ENCODE data around the gene OLFML2B. TPM values are rescaled to one million over a fixed set of nuclear protein-coding genes. Genes with fewer than 3 reads are reported as not detected.

The OLFML2B gene
- total RNA-seq, 1 donor from 2014 or later: 0.94 TPM

GRCh38 chr1:162004441-162004950 lies 19.2 kb downstream of the OLFML2B start:
- no peak for DNase-seq

- DNase-seq: no peak
Measured at GRCh38 chr1:162003830-162004215, 19.8 kb downstream of the OLFML2B start.

DNA sequence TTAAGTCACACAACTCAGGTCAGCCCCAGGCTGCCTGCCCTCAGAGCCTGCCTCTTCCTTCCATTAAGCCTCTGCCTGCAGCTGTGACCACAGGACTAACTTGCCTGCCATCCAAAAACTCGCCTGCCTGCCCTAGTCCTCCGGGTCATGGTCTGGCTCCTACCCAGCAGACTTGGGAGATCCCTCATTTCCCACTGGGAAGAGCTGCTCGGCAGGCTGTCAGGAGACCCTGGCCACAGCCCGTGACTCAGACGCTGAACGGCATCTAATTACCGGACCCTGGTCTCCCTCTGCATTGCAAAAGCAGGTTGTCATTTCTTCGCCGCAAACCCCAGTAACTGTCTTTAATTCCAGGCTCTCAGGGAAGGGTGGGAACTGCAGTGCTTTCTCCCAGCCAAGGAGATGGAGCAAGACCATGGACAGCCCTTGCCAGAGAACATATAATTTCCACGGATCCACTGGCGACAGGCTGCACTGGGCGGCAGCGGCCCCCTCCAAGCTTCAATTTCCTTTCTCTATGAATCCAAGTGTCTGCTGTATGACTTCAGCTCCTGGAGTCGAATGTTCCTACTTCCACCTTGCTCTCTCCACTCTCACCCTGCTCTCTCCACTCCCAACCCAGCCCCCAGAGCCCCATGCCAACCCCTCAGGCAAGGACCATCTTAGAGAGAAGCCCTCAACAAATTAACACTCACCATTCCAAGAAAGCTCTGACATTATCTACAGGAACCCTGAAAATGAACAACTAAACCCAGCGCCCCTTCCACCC lies 20.4 kb downstream of the OLFML2B start:
- no peak for DNase-seq

GRCh38 chr1:162000053-162000420 lies 23.6 kb downstream of the OLFML2B start:
- no peak for DNase-seq

DNA sequence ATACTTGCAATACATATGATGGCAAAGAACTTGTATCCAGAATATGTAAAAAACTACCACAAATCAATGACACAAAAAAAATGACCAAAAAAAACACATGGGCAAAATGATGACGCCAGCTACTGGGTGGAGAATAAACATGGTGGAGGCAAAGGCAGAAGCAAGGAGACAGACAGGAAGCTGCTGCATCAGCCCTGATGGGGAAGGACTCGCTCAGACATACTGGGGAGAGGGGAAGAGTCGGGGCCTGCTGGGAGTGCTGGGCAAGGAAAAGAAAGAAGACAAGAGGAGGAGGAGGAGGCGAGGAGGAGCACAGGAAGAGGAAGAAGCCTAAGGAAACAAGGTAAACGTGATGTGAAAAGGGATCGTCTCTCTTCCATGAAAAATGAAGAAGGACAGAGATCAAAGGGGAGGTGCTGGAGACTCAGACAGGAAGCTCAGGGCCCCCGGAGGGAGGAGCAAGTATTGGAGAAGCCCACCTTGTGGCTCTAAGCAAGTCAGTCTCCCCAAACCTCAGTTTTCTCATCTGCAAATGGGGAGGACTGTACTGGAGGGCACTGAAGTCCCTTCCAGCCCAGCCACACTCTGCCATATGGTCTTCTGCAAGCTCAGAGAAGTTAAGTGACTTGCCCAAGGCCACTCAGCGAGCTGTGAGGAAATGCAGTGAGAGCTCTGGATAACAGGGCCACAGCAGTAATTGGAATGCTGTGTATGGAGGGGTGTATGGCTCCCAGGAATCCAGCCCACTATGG lies 24.2 kb downstream of the OLFML2B start:
- no peak for DNase-seq

GRCh38 chr1:161998811-161999210 lies 24.9 kb downstream of the OLFML2B start:
- DNase-seq: no peak

- no peak for DNase-seq
Measured at GRCh38 chr1:161997152-161997551, 26.5 kb downstream of the OLFML2B start.

- peak; percentile 38 for DNase-seq
Measured at GRCh38 chr1:161994175-161994668, 29.4 kb downstream of the OLFML2B start.

DNA sequence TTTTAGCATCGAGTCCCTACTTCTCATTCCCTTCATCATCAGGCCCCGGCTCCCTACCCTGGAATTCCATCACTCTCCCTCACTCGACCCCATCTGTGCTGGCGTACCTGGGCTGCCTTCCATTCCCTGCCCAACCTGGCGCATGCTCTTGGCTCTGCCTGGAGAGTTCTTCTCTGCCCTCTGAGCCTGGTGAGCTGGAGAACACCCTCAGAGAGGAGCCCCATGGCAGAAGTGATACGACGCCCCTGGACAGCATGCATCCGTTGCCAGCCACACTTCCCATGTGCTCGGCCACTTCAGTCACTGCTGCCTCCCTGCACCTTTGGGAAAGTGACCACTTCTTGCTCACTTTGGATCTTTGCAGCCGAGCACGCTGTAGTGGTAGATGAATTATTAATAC lies 30.1 kb downstream of the OLFML2B start:
- no peak for DNase-seq

- no peak for DNase-seq
Measured at GRCh38 chr1:161989786-161990185, 33.9 kb downstream of the OLFML2B start.

DNA sequence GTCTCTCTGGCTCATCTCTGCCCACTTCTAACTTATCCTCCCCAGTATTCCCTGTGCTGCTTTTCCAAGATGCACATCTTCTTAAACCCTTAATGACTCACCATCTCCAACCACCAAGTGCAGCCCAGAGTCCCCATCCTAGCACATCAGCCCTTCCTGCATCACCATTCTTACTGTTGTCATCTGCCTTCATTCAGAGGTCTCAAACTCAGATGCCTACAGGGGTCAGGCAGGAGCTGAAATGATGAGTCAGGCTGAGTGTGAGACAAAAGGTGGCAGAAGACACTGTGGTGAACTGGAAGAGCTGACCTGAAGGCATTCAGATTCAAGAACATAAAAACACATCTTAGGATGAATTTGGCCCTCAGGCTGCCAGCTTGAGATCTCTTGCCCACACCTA lies 34.6 kb downstream of the OLFML2B start:
- DNase-seq: no peak

DNA sequence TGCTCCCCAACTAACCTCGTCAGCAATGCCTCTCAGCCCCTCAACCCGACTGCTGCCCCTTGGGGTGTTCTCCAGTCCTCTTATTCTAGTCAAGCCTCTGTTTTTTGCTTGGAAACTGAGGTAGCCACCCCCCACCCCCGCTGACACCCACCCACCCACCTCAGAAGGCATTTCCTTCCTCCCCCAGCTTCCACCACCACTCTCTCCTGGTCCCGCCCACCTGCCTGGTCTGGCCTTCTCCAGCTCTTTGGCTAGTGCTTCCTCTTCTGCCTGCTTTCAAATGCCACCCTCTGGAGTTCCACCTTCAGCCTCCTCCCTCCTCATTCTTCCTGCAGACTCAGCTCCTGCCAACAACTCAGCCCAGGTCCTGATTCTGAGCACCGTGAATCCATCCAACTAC lies 35.3 kb downstream of the OLFML2B start:
- DNase-seq: no peak

- no peak for DNase-seq
Measured at GRCh38 chr1:161987872-161988271, 35.8 kb downstream of the OLFML2B start.

DNA sequence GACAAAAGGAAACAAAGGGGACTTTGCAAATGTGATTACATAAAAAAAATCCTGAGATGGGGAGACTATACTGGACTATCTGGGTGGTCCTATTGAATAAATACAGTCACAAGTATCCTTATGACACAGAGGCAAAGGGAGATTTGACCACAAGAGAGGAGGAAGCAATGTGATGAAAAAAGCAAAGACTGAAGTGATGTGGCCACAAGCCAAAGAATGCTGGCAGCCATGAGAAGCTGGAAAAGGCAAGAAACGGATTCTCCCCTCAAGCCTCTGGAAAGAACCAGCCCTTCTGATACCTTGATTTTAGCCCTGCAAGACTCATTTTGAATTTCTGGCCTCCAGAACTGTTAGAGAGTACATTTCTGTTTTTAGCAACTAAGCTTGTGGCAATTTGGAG lies 36.4 kb downstream of the OLFML2B start:
- DNase-seq: no peak

DNA sequence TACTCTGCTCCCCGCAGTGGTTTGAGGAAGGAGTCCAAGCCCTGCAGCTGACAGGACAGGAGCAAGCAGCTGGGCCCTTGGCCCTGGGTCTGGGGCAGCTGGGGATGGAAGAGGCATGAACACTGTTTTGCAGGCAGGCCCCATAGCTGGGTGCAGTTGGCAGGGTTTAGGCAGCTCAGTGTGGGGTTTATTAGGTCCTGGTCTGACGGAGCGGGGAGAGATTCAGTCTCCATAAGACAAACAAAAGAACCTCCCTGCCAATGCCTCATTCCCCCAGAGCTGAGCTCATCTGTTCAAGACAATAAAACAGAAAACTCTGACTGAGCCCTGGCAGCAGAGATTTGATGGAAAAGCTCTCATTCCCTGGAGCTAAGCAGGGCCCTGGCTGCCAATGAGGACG lies 37.3 kb downstream of the OLFML2B start:
- DNase-seq: peak; percentile 27

- no peak for DNase-seq
Measured at GRCh38 chr1:161985301-161985822, 38.3 kb downstream of the OLFML2B start.

GRCh38 chr1:161983725-161984124 lies 39.9 kb downstream of the OLFML2B start:
- peak; percentile 16 for DNase-seq

DNA sequence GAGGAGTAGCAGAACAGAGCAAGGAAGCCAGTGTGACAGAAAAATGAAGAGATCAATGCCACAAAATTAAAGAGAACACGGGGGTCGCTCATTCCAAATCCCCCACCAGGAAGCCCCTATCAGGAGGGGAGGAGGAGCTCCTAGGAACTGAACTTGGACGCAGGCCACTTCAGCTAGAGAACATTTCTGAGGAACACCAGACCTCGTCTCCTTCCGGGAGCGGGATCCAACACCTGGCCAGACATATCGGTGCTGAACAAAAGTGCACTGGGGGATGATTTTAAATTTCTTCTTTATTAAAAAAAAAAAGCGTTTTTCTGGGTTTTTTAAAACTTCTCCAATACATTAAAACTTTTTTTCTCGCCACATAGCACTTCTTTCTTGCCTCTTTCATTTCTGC lies 40.8 kb downstream of the OLFML2B start:
- DNase-seq: no peak

- DNase-seq: no peak
Measured at GRCh38 chr1:161982507-161982895, 41.2 kb downstream of the OLFML2B start.

- DNase-seq: no peak
Measured at GRCh38 chr1:161981735-161982506, 41.7 kb downstream of the OLFML2B start.

DNA sequence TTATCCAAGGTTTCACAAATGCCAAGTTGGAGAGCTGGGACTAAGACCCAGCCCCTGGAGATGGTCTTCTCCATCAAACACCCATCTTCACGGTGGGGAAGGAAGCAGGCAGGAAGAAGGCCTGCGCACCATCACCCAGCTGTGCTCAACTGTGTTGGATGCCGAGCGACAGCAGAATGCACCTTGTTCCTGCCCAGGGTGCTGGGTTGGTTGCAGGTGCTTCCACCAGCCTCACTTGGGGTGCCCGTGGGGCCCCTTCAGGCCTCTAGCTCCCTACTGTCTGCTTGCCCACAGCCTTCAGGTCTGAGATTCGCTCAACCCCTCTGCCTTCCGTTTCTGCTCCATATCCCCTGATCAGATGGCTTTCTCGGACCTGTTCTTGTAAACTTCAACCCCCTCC lies 42.5 kb downstream of the OLFML2B start:
- no peak for DNase-seq

DNA sequence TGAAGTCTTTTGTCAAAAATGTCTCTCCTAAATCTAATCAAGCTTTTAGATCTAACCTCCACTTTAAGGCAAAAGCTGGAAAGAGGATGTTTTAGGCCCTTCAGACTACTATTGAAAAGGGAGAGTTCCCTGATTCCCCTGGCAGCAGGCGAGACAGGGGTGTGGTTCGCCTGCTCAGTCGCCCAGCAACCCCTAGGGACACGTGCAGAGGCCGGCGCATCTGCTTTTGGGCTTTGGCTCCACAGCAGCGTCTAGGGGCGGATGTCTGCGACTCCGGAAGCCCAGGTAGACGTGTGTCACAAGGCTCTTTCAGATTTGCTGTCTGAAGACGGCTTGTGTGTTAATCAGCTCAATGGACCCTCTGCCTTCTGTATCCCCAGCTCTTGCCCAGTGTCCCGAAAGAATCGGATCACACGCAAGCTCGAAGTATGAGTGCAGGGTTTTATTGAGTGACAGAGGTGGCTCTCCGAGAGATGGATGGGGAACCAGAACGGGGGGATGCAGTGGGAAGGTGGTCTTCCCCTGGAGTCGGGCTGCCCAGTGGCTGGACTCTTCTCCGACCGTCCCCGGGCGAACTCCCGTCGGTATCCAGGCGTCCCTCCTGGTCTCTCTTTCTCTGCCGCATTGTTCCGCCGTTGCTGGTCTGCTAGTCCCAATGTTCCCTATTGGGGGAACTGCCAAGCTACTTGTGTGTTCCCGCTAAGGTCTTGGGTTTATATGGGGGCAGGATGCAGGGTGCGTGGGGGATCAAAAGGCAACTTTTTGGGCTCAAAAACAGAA lies 45.5 kb downstream of the OLFML2B start:
- DNase-seq: no peak

Measured in occipital lobe (tissue), 2 donors.